Measurements from ENCODE around the gene C1QTNF12. TPM values are rescaled to one million over a fixed set of nuclear protein-coding genes. Genes with fewer than 3 reads are reported as not detected.

Gene C1QTNF12
- total RNA-seq, 1 donor from 2014 or later = 1.3 TPM

DNA sequence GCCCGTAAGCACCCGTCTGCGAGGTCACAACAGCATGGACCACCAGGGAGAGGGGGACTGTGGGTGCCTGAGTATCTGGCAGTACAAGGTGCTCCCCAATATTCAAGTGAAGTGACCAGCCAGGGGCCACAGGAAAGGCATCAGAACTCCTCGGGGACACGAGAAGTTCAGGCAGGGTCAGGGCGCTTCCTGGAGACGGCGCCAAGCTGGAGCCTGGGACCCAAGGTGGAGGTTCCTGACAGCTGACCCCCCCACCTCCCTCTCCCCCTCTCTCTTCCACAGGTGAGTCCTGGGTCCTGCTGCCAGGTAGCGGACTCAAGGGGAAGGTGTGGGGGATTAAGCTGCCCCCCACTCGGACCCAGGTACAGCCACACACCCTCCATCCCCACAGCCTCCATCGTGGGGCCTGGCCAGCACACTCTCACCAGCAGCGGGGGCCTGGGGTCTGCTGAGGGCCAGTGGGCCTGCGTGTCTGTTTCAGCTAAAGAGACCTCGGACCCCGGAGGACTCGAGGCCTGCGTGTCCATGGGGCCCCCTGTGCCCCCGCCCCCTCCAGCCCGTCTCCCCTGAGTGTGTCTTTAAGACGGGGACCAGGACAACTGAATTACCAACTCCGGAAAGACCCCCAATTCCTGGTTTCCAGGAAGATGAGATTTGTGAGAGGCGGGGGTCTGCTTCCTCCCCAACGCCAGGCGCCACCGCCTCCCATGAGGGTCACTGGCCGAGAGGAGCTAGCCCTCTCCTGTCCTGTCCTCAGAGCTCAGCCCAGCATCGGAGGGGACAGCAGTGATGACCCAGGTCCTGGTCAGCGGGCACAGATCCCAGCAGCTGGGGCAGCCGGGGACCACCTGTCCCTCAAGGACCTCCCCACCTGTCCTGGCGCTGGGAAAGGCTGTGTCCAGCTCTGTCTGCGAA lies 46.3 kb downstream of the C1QTNF12 start:
- Histone ChIP-seq H3K36me3 (ENCODE audit: control insufficient read depth, insufficient read depth, low read length) (no peaks in the 10 kb centered on the region), H3K27me3 (ENCODE audit: control insufficient read depth, insufficient read depth, low read length) (peaks cover 2% of the 10 kb centered on the region), H3K4me3 (ENCODE audit: low read depth, low read length) (no peak overlapping the region)
- TF ChIP-seq, protein P1, sequence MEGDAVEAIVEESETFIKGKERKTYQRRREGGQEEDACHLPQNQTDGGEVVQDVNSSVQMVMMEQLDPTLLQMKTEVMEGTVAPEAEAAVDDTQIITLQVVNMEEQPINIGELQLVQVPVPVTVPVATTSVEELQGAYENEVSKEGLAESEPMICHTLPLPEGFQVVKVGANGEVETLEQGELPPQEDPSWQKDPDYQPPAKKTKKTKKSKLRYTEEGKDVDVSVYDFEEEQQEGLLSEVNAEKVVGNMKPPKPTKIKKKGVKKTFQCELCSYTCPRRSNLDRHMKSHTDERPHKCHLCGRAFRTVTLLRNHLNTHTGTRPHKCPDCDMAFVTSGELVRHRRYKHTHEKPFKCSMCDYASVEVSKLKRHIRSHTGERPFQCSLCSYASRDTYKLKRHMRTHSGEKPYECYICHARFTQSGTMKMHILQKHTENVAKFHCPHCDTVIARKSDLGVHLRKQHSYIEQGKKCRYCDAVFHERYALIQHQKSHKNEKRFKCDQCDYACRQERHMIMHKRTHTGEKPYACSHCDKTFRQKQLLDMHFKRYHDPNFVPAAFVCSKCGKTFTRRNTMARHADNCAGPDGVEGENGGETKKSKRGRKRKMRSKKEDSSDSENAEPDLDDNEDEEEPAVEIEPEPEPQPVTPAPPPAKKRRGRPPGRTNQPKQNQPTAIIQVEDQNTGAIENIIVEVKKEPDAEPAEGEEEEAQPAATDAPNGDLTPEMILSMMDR (IDR thresholded peaks at IDR 0.05; ENCODE audit: insufficient read depth, low read length, severe bottlenecking) = no peak
- DNase-seq (ENCODE audit: low read depth) (no peak), FAIRE-seq (no peak)

- no peak for DNase-seq (ENCODE audit: low read depth)
- Histone ChIP-seq H3K4me3 (ENCODE audit: low read depth, low read length) (no peak overlapping the region), H3K36me3 (ENCODE audit: control insufficient read depth, insufficient read depth, low read length) (no peaks in the 10 kb centered on the region), H3K27me3 (ENCODE audit: control insufficient read depth, insufficient read depth, low read length) (peaks cover 2% of the 10 kb centered on the region)
- TF ChIP-seq, protein P1 (IDR thresholded peaks at IDR 0.05; ENCODE audit: insufficient read depth, low read length, severe bottlenecking) = no peak
- FAIRE-seq = no peak
These were observed 47.2 kb downstream of the C1QTNF12 start for GRCh38 chr1:1199141-1199960.

DNA sequence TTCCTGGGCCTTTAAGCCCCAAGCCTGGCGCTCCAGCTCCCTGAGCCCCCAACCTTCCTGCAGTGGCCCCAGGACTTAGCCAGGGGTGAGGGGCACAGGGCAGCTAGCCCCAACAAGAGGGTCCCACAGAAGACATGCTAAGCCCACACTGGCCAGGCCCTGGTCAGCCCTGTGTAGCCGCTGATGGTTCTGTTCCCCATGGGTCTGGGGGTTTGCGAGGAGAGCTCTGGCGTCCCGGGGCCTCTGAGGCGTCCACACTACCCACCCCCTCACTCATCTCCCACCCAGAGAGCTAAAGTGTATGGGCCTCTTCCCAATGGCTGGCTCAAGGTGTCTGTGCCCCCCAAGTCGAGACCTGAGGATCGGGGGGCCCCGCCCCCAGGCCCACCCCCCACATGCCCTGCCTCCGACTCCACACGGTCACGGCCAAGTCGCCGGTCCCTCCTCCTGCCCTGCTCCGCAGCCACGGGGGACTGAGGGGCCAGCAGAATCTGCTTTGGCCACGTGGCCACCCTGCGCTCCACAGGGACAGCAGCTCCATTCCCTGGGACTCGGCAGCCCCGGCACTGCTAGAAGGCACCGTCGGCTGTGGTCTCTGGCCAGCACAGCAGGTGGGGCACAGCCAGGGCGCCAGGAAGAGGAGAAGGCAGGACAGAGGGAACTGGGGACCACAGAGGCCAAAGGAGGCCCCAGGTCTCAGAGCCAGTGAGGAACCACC lies 47.9 kb downstream of the C1QTNF12 start:
- TF ChIP-seq, protein P1 (IDR thresholded peaks at IDR 0.05; ENCODE audit: insufficient read depth, low read length, severe bottlenecking) = no peak
- FAIRE-seq = no peak
- H3K36me3 ChIP-seq (ENCODE audit: control insufficient read depth, insufficient read depth, low read length) = no peaks in the 10 kb centered on the region
- H3K27me3 ChIP-seq (ENCODE audit: control insufficient read depth, insufficient read depth, low read length) = peaks cover 2% of the 10 kb centered on the region
- DNase-seq (ENCODE audit: low read depth) = no peak
- no peak overlapping the region for H3K4me3 ChIP-seq (ENCODE audit: low read depth, low read length)

GRCh38 chr1:1197551-1198422 lies 48.7 kb downstream of the C1QTNF12 start:
- no peak overlapping the region for H3K4me3 ChIP-seq (ENCODE audit: low read depth, low read length)
- FAIRE-seq (no peak), DNase-seq (ENCODE audit: low read depth) (no peak)
- TF ChIP-seq, protein P1 (IDR thresholded peaks at IDR 0.05; ENCODE audit: insufficient read depth, low read length, severe bottlenecking) = no peak
- peaks cover 2% of the 10 kb centered on the region for H3K27me3 ChIP-seq (ENCODE audit: control insufficient read depth, insufficient read depth, low read length)
- no peaks in the 10 kb centered on the region for H3K36me3 ChIP-seq (ENCODE audit: control insufficient read depth, insufficient read depth, low read length)

- no peaks in the 10 kb centered on the region for H3K36me3 ChIP-seq (ENCODE audit: control insufficient read depth, insufficient read depth, low read length)
- TF ChIP-seq, protein P1 (IDR thresholded peaks at IDR 0.05; ENCODE audit: insufficient read depth, low read length, severe bottlenecking) = no peak
- FAIRE-seq (no peak), DNase-seq (ENCODE audit: low read depth) (no peak)
- H3K27me3 ChIP-seq (ENCODE audit: control insufficient read depth, insufficient read depth, low read length) = peaks cover 2% of the 10 kb centered on the region
- no peak overlapping the region for H3K4me3 ChIP-seq (ENCODE audit: low read depth, low read length)
These were observed 49.4 kb downstream of the C1QTNF12 start for GRCh38 chr1:1197188-1197500.

All from bronchial epithelial cell (primary cell).